HepG2 (cell line): ENCODE measurements around the gene KAZN. TPM values are rescaled to one million over a fixed set of nuclear protein-coding genes. Genes with fewer than 3 reads are reported as not detected.

Experiments used
- ATAC-seq: fragments of 200-7000 bp; cut with Tn5 transposase; 3 replicates; pipeline ENCODE4 v1.9.1; 2020; ENCODE audit warnings: mild to moderate bottlenecking, moderate library complexity
- BruUV-seq: library from RNA; stranded (reverse); fragments of 400-500 nt; replicated peaks from 2 replicates; lab custom pipeline; 2021; lab: Mats Ljungman, UMichigan
- CTCF ChIA-PET: fragments of 300-600 bp; formaldehyde crosslinking; extraction: SDS; loops from one replicate; lab custom pipeline; 2021; ENCODE audit warnings: low total read pairs, inconsistent platforms, low intra/inter-chr PET ratio; lab: Yijun Ruan, JAX
- POLR2A ChIA-PET: fragments of 350-600 bp; sonication (Branson Sonifier 250); formaldehyde crosslinking; loops from one replicate; lab custom pipeline; 2020; ENCODE audit warnings: antibody characterized with exemption, inconsistent platforms; lab: Yijun Ruan, JAX
- DNase-seq: peaks from one replicate; pipeline ENCODE4 v3.0.0-alpha.2; 2015; ENCODE audit warnings: low spot score
- FAIRE-seq: peaks from 3 replicates; lab custom pipeline; 2011; peaks lifted over from hg19 to GRCh38; lab: Jason Lieb, UNC
- H2AFZ ChIP-seq: one replicate; pipeline ENCODE4 v1.6.1; 2011; ENCODE audit warnings: low read length, inconsistent platforms
- H3K27ac ChIP-seq: fragments of 300-600 bp; 3 replicates; pipeline ENCODE4 v1.8.0; 2011; ENCODE audit warnings: mixed run types, mild to moderate bottlenecking, mixed read lengths, low read length, inconsistent platforms; ENCODE audit not compliant: insufficient read depth; ENCODE audit errors: extremely low read length
- H3K27me3 ChIP-seq, 2 experiments: fragments of 200-600 bp in 1 of 2; 2 replicates in 1 of 2; 3 replicates in 1 of 2; pipeline versions ENCODE4 v1.6.0 to v1.8.0; 2011; ENCODE audit warnings: low read length in 2 of 2, mild to moderate bottlenecking in 2 of 2, moderate library complexity in 2 of 2, inconsistent platforms in 1 of 2; ENCODE audit not compliant: insufficient read depth in 2 of 2, control insufficient read depth in 1 of 2
- H3K36me3 ChIP-seq, 2 experiments: fragments of 200-600 bp in 1 of 2; replicated peaks in 1 of 2; 2 replicates in 1 of 2; 3 replicates in 1 of 2; pipeline versions ENCODE4 v1.5.1 to v1.8.0; 2011; ENCODE audit warnings: low read length in 2 of 2, inconsistent platforms in 1 of 2; ENCODE audit not compliant: insufficient read depth in 2 of 2, control insufficient read depth in 1 of 2
- H3K4me1 ChIP-seq: 2 replicates; pipeline ENCODE4 v1.5.1; 2012; ENCODE audit warnings: low read length, inconsistent platforms; ENCODE audit not compliant: insufficient read depth
- H3K4me2 ChIP-seq: 2 replicates; pipeline ENCODE4 v1.6.0; 2011; ENCODE audit warnings: low read depth, low read length, inconsistent platforms
- H3K4me3 ChIP-seq, 3 experiments: fragments of 200-600 bp in 1 of 3; sonication (generic), shearing (Covaris generic) in 1 of 3; replicated peaks in 1 of 3; 2 replicates each; pipeline ENCODE4 v1.5.1; 2011 to 2016; ENCODE audit warnings: low read length in 3 of 3, inconsistent platforms in 2 of 3, low read depth in 2 of 3, mild to moderate bottlenecking in 2 of 3, control low read depth in 1 of 3, mixed read lengths in 1 of 3; ENCODE audit not compliant: insufficient read depth in 1 of 3
- H3K79me2 ChIP-seq: one replicate; pipeline ENCODE4 v1.6.1; 2011; ENCODE audit warnings: low read length, inconsistent platforms; ENCODE audit not compliant: insufficient read depth
- H3K9ac ChIP-seq: 2 replicates; pipeline ENCODE4 v1.6.0; 2011; ENCODE audit warnings: mild to moderate bottlenecking, low read depth, low read length, inconsistent platforms; ENCODE audit not compliant: insufficient read depth
- H3K9me3 ChIP-seq: 2 replicates; pipeline ENCODE4 v1.5.1; 2012; ENCODE audit warnings: mild to moderate bottlenecking, low read length
- H4K20me1 ChIP-seq: 2 replicates; pipeline ENCODE4 v1.6.0; 2011; ENCODE audit warnings: inconsistent platforms, mild to moderate bottlenecking, low read length, moderate library complexity; ENCODE audit not compliant: insufficient read depth
- BATF2 ChIP-seq: sonication (generic); formaldehyde crosslinking; IDR thresholded peaks from 2 replicates; pipeline ENCODE4 v1.8.0; 2022; ENCODE audit warnings: mild to moderate bottlenecking, missing genetic modification reagents, moderate library complexity
- BRCA1 ChIP-seq: sonication (generic); formaldehyde crosslinking; IDR thresholded peaks from 2 replicates; pipeline ENCODE4 v1.4.0; 2020; ENCODE audit warnings: missing genetic modification reagents
- ETV6 ChIP-seq: sonication (generic); formaldehyde crosslinking; conservative IDR thresholded peaks from 2 replicates; pipeline ENCODE4 v1.4.0; 2020; ENCODE audit warnings: missing genetic modification reagents
- FOXC1 ChIP-seq: sonication (generic); formaldehyde crosslinking; IDR thresholded peaks from 2 replicates; pipeline ENCODE4 v1.8.0; 2022; ENCODE audit warnings: mild to moderate bottlenecking, missing genetic modification reagents, borderline replicate concordance
- SNAI1 ChIP-seq: sonication (generic); formaldehyde crosslinking; IDR thresholded peaks from 2 replicates; pipeline ENCODE4 v1.5.0; 2020; ENCODE audit warnings: mild to moderate bottlenecking, missing genetic modification reagents, borderline replicate concordance
- TBX3 ChIP-seq: fragments of 450-650 bp; IDR thresholded peaks from 2 replicates; pipeline ENCODE4 v1.6.1; 2017; ENCODE audit warnings: antibody characterized with exemption, mild to moderate bottlenecking, inconsistent platforms, borderline replicate concordance
- TEF ChIP-seq: sonication (generic); formaldehyde crosslinking; IDR thresholded peaks from 2 replicates; pipeline ENCODE4 v1.5.0; 2020; ENCODE audit warnings: missing genetic modification reagents
- ZBTB10 ChIP-seq: sonication (generic); formaldehyde crosslinking; IDR thresholded peaks from 2 replicates; pipeline ENCODE4 v1.4.0; 2020; ENCODE audit warnings: missing genetic modification reagents, borderline replicate concordance
- ZFYVE20 ChIP-seq: sonication (generic); formaldehyde crosslinking; IDR thresholded peaks from 2 replicates; pipeline ENCODE4 v1.8.0; 2023; ENCODE audit warnings: low read depth, mild to moderate bottlenecking, moderate library complexity, missing genetic modification reagents, borderline replicate concordance
- ZIK1 ChIP-seq: sonication (generic); formaldehyde crosslinking; IDR thresholded peaks from 2 replicates; pipeline ENCODE4 v1.5.0; 2020; ENCODE audit warnings: mild to moderate bottlenecking, low read depth, missing genetic modification reagents, borderline replicate concordance
- ZNF280D ChIP-seq: sonication (generic); formaldehyde crosslinking; IDR thresholded peaks from 2 replicates; pipeline ENCODE4 v1.5.1; 2020; ENCODE audit warnings: mild to moderate bottlenecking, missing genetic modification reagents
- ZNF33A ChIP-seq: sonication (generic); formaldehyde crosslinking; IDR thresholded peaks from 2 replicates; pipeline ENCODE4 v1.5.1; 2020; ENCODE audit warnings: missing genetic modification reagents, mild to moderate bottlenecking, moderate library complexity, borderline replicate concordance
- ZNF441 ChIP-seq: sonication (generic); formaldehyde crosslinking; IDR thresholded peaks from 2 replicates; pipeline ENCODE4 v1.7.0; 2021; ENCODE audit warnings: missing genetic modification reagents, borderline replicate concordance
- ZNF652 ChIP-seq: IDR thresholded peaks from 2 replicates; pipeline ENCODE4 v1.6.1; 2016; ENCODE audit warnings: low read depth, borderline replicate concordance
- ZNF75D ChIP-seq: sonication (generic); formaldehyde crosslinking; IDR thresholded peaks from 2 replicates; pipeline ENCODE4 v1.8.1; 2023; ENCODE audit warnings: missing genetic modification reagents, mild to moderate bottlenecking, borderline replicate concordance
- WGBS: methylation state at CpG from one replicate; pipeline ENCODE4 v1.1.6; 2017; ENCODE audit warnings: low lambda C conversion rate; 5-methylcytosine and 5-hydroxymethylcytosine counted together
- in situ Hi-C: cut with HindIII; loops from 2 replicates; pipeline ENCODE4 v1.10.0; 2017; ENCODE audit warnings: low pct_unique_long_range_greater_than_20kb; ENCODE audit not compliant: extremely low pct_ligation_motif_present
- intact Hi-C: fragments of 100-400 bp; cut with micrococcal nuclease; formaldehyde crosslinking; loops from one replicate; pipeline ENCODE4 v1.10.0; 2022; ENCODE audit not compliant: unreplicated experiment
- polyA plus RNA-seq, 8 experiments: library from polyadenylated mRNA; depleted of rRNA in 3 of 8; stranded (reverse) in 7 of 8; unstranded in 1 of 8; fragments of >200 nt; fragmentation: Illumina TruSeq in 4 of 8; extraction: Trizol in 4 of 8; gene quantifications; 2 replicates each; pipeline versions ENCODE4 v1.2.1 to v1.2.3, GENCODE V29; 2011 to 2016; ENCODE audit warnings: low read depth in 4 of 8, missing spikeins in 1 of 8, mixed read lengths in 1 of 8; ENCODE audit not compliant: insufficient read depth in 1 of 8
- total RNA-seq, 5 experiments: library from RNA; depleted of rRNA; stranded (reverse); fragments of >200 nt; fragmentation: Illumina TruSeq; extraction: Trizol; gene quantifications; 2 replicates each; pipeline ENCODE4 v1.2.3, GENCODE V29; 2016; ENCODE audit warnings: low read depth in 1 of 5

The KAZN gene
- total and polyA plus RNA-seq, 2 of the 13 experiments (the other 11 are each of a cell fraction or from before 2014, with no cell fraction given), result 10.4 to 13.5 TPM

GRCh38 chr1:14891991-14892390 lies 293.5 kb downstream of the KAZN start (continued):
- no peak for TF ChIP-seq ZNF280D

- CTCF ChIA-PET, result no interaction called here
- Histone ChIP-seq H3K36me3 (no peaks in the 10 kb centered on the region), H2AFZ (no peak overlapping the region), H3K4me3 (no peak overlapping the region), H3K9ac (no peak overlapping the region), H3K4me1 (no peaks in the 10 kb centered on the region; the same call in 1 of the 2 replicates), H3K27me3 (peaks cover 3 to 56% of the 10 kb centered on the region in 2 experiments; a peak in 3 of 5 replicates), H4K20me1 (no peaks in the 10 kb centered on the region), H3K4me2 (no peak overlapping the region), H3K9me3 (no peaks in the 10 kb centered on the region), H3K79me2 (no peaks in the 10 kb centered on the region), H3K27ac (no peak overlapping the region)
- POLR2A ChIA-PET, result no interaction called here
- intact Hi-C loops (no loop called here), in situ Hi-C loops (no loop called here)
- WGBS, result 46% methylated on average over 10 of the region's 11 CpGs
- ATAC-seq (peak; percentile 56; the same call in 2 of the 3 replicates), FAIRE-seq (no peak), DNase-seq (no peak)
- BruUV-seq, result no TSS peak
- TF ChIP-seq ZNF75D (CRISPR knock-in tag), result no peak
- TF ChIP-seq ZNF441 (CRISPR knock-in tag), result no peak
- no peak for TF ChIP-seq ZNF652 (CRISPR knock-in tag)
- no peak for TF ChIP-seq ZFYVE20 (CRISPR knock-in tag)
- no peak for TF ChIP-seq BATF2 (CRISPR knock-in tag)
- no peak for TF ChIP-seq ETV6 (CRISPR knock-in tag)
- no peak for TF ChIP-seq BRCA1 (CRISPR knock-in tag)
- no peak for TF ChIP-seq SNAI1 (CRISPR knock-in tag)
- TF ChIP-seq ZNF33A, result no peak
- TF ChIP-seq ZIK1 (CRISPR knock-in tag), result no peak
- no peak for TF ChIP-seq FOXC1
- TF ChIP-seq TBX3, result no peak
- TF ChIP-seq TEF (CRISPR knock-in tag), result no peak
- TF ChIP-seq ZBTB10 (CRISPR knock-in tag), result no peak
Measured at GRCh38 chr1:14894811-14895560, 296.5 kb downstream of the KAZN start.
